ENCODE measurements around the gene LUC7L2. TPM values are rescaled to one million over a fixed set of nuclear protein-coding genes. Genes with fewer than 3 reads are reported as not detected.

Gene LUC7L2
- total RNA-seq, 6 donors from 2014 or later: 57.0 to 133 (median 91.8) TPM

DNA sequence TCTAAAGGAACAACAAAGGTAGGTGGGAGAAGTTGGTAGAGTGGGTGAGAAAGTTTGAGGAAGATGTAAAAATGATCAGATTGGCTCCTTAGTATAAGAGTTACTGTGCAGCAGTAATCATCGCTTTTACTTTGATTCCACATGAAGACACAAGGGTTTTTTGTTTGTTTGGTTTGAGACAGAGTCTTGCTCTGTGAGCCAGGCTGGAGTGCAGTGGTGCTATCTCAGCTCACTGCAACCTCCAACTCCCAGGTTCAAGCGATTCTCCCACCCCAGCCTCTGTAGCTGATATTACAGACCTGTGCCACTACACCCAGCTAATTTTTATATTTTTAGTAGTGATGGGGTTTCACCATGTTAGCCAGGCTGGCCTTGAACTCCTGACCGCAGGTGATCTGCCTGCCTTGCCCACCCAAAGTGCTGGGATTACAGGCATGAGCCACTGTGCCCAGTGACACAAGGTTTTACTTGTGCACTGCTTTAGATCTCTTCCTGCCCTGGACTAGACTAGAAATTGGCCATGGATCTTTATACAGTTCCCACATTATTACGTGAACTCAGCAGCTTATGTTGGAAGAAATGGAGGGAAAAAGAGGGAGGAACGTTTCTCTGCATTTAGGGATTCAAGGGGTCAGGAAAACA lies 10.7 kb downstream of the LUC7L2 start:
- Histone ChIP-seq H3K27ac (peak overlapping the region in 1 of 4 donors; percentile 9), H3K9me3 (no peaks in the 10 kb centered on the region), H3K4me1 (peaks cover 34 to 53% (median 44%) of the 10 kb centered on the region in 4 donors), H3K27me3 (no peaks in the 10 kb centered on the region), H3K36me3 (peaks cover 0 to 14% (median 2%) of the 10 kb centered on the region in 4 donors), H3K4me3 (no peak overlapping the region)
- DNase-seq (no peak), ATAC-seq (ENCODE audit: low FRiP score in 2 of 2) (no peak)
- 77 to 85% methylated on average over 5 of the region's 5 CpGs for WGBS, 2 donors
- TF ChIP-seq, protein P1, sequence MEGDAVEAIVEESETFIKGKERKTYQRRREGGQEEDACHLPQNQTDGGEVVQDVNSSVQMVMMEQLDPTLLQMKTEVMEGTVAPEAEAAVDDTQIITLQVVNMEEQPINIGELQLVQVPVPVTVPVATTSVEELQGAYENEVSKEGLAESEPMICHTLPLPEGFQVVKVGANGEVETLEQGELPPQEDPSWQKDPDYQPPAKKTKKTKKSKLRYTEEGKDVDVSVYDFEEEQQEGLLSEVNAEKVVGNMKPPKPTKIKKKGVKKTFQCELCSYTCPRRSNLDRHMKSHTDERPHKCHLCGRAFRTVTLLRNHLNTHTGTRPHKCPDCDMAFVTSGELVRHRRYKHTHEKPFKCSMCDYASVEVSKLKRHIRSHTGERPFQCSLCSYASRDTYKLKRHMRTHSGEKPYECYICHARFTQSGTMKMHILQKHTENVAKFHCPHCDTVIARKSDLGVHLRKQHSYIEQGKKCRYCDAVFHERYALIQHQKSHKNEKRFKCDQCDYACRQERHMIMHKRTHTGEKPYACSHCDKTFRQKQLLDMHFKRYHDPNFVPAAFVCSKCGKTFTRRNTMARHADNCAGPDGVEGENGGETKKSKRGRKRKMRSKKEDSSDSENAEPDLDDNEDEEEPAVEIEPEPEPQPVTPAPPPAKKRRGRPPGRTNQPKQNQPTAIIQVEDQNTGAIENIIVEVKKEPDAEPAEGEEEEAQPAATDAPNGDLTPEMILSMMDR (IDR thresholded peaks at IDR 0.05): no peak
- TF ChIP-seq POLR2A (IDR thresholded peaks at IDR 0.05) (no peak), POLR2AphosphoS5 (IDR thresholded peaks at IDR 0.05) (no peak), EP300 (IDR thresholded peaks at IDR 0.05) (no peak)

DNA sequence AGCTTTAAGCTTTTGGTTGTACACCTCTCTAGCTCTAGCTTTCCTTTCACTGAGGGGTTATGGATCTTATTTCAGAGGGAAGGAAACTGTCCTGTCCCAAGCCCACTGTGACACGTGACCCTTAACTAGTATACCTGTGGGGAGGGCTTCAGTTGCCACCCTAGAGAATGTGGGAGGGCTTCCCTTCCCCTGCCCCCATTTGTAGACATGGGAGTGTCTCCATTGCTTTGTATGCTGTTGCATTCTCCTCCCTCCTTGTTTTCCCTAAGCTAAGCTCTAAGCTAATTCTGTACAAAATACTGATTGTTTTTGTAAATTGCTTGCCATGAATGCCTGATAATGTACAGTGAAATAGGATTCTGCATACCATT lies 11.2 kb downstream of the LUC7L2 start:
- Histone ChIP-seq H3K27me3 (no peaks in the 10 kb centered on the region), H3K4me1 (peaks cover 34 to 48% (median 42%) of the 10 kb centered on the region in 4 donors), H3K27ac (no peak overlapping the region), H3K36me3 (peaks cover 0 to 19% (median 4%) of the 10 kb centered on the region in 4 donors), H3K9me3 (no peaks in the 10 kb centered on the region), H3K4me3 (no peak overlapping the region)
- no peak for DNase-seq
- ATAC-seq (ENCODE audit: low FRiP score in 2 of 2): no peak
- 87 to 89% methylated on average over 1 of the region's 1 CpG for WGBS, 2 donors
- TF ChIP-seq, protein P1 (IDR thresholded peaks at IDR 0.05): no peak
- TF ChIP-seq POLR2AphosphoS5 (IDR thresholded peaks at IDR 0.05): no peak
- TF ChIP-seq EP300 (IDR thresholded peaks at IDR 0.05): no peak
- TF ChIP-seq POLR2A (IDR thresholded peaks at IDR 0.05): no peak

DNA sequence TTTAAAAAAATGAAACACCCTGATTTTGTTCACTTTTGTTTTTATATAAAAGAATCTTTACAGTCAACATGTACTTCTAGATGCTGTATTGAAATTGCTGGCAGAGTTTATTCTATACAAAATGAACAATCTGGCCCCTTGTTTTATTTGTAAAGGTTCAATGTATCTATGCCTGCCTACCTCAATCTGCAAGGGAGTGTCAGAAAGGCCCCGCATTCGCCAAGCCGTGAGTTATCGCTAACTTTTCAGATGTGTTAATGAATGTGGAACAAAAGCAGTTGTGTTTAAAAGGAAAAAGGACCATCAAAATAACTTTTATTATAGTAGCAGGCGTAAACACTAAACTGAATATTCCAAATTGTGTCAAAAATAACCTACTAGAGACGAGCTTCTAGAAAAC lies 14.6 kb downstream of the LUC7L2 start:
- peaks cover 19 to 25% (median 24%) of the 10 kb centered on the region in 4 donors for H3K4me1 ChIP-seq
- TF ChIP-seq EP300 (IDR thresholded peaks at IDR 0.05) (no peak), POLR2A (IDR thresholded peaks at IDR 0.05) (no peak), POLR2AphosphoS5 (IDR thresholded peaks at IDR 0.05) (no peak)
- TF ChIP-seq, protein P1 (IDR thresholded peaks at IDR 0.05): no peak
- H3K36me3 ChIP-seq: peaks cover 17 to 41% (median 30%) of the 10 kb centered on the region in 4 donors
- H3K4me3 ChIP-seq: no peak overlapping the region
- DNase-seq (no peak), ATAC-seq (ENCODE audit: low FRiP score in 2 of 2) (no peak)
- H3K9me3 ChIP-seq: no peaks in the 10 kb centered on the region
- H3K27ac ChIP-seq: no peak overlapping the region
- H3K27me3 ChIP-seq: no peaks in the 10 kb centered on the region
- 91 to 94% methylated on average over 6 of the region's 6 CpGs for WGBS, 2 donors

DNA sequence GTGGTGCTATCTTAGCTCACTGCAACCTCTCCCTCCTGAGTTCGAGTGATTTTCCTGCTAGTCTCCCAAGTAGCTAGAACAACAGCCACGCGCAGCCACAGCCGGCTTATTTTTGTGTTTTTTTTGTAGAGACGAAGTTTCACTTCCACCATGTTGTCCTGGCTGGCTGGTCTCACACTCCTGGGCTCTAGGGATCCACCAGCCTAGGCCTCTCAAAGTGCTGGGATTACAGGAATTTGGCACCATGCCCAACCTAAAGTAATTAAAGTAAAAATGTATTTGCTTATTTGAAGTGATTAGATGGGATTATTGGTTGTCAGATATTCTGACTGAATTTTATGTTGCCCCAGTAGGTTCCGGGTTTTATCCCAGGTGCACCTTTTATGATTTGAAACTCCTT lies 22.7 kb downstream of the LUC7L2 start:
- TF ChIP-seq, protein P1 (IDR thresholded peaks at IDR 0.05): no peak
- no peak for TF ChIP-seq POLR2A (IDR thresholded peaks at IDR 0.05)
- no peak for TF ChIP-seq POLR2AphosphoS5 (IDR thresholded peaks at IDR 0.05)
- no peak for TF ChIP-seq EP300 (IDR thresholded peaks at IDR 0.05)
- peaks cover 15 to 84% (median 39%) of the 10 kb centered on the region in 4 donors for H3K36me3 ChIP-seq
- H3K4me1 ChIP-seq: peaks cover 0 to 3% (median 0%) of the 10 kb centered on the region in 4 donors
- DNase-seq (no peak), ATAC-seq (ENCODE audit: low FRiP score in 2 of 2) (no peak)
- H3K4me3 ChIP-seq: no peak overlapping the region
- H3K9me3 ChIP-seq: no peaks in the 10 kb centered on the region
- H3K27me3 ChIP-seq: no peaks in the 10 kb centered on the region
- no peak overlapping the region for H3K27ac ChIP-seq
- 88 to 90% methylated on average over 6 of the region's 6 CpGs for WGBS, 2 donors

DNA sequence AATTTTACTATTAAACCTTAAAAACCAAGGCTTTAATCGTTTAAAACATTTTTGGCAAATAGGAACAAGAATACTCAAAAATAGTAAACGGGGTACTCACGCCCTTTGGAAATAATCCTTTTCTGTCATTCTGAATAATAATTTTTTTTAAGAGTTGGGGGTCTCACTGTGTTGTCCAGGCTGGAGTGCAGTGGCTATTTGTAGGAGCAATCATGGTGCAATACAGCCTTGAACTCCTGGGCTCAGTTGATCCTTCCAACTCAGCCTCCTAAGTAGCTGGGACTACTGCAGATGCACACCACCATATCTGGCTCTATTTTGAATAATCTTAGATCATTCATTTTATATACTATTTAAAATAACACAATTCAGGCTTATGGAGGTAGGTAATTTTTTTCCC lies 24.9 kb downstream of the LUC7L2 start:
- no peak for DNase-seq
- 96 to 97% methylated on average over 3 of the region's 3 CpGs for WGBS, 2 donors
- no peak for TF ChIP-seq EP300 (IDR thresholded peaks at IDR 0.05)
- TF ChIP-seq, protein P1 (IDR thresholded peaks at IDR 0.05): no peak
- no peak for ATAC-seq (ENCODE audit: low FRiP score in 2 of 2)
- Histone ChIP-seq H3K27me3 (no peaks in the 10 kb centered on the region), H3K27ac (no peak overlapping the region), H3K9me3 (no peaks in the 10 kb centered on the region), H3K4me3 (no peak overlapping the region), H3K4me1 (peaks cover 0 to 3% (median 0%) of the 10 kb centered on the region in 4 donors), H3K36me3 (peaks cover 5 to 79% (median 22%) of the 10 kb centered on the region in 4 donors)
